Esophagus muscularis mucosa (tissue), 4 donors: ENCODE measurements around the gene LTA4H.

Experiments used
- CTCF ChIP-seq, 3 experiments: fragments of 200-600 bp in 2 of 3; fragments of 450-650 bp in 1 of 3; sonication (generic) in 2 of 3; IDR thresholded peaks; one replicate each; pipeline ENCODE4 v1.5.1; 2017 to 2019; ENCODE audit warnings: antibody characterized with exemption in 3 of 3, mild to moderate bottlenecking in 2 of 3, moderate library complexity in 1 of 3
- EP300 ChIP-seq: sonication (generic); formaldehyde crosslinking; IDR thresholded peaks from one replicate; pipeline ENCODE4 v1.6.1; 2017; ENCODE audit warnings: antibody characterized with exemption
- POLR2A ChIP-seq: fragments of 450-650 bp; IDR thresholded peaks from one replicate; pipeline ENCODE4 v1.6.1; 2017; ENCODE audit warnings: antibody characterized with exemption, moderate library complexity, mild to moderate bottlenecking, low read depth

GRCh38 chr12:95967301-95967700, 68.1 kb downstream of the LTA4H start:
- TF ChIP-seq POLR2A (no peak), CTCF (IDR thresholded peaks at IDR 0.05) (no peak), EP300 (no peak)
